ENCODE results near the gene APBB1IP.
"Not testable (repeated sequence)": the region's sequence is repeated elsewhere in the genome, so short reads cannot be mapped to it uniquely, and the experiment has no call there.

The APBB1IP gene

GRCh38 chr10:26606389-26606877 is 168.3 kb downstream of the APBB1IP start:
- not testable (repeated sequence) for H3K4me3 ChIP-seq (ENCODE audit: low read length); DNase-seq (ENCODE audit: low read depth)
- TF ChIP-seq, protein P1, sequence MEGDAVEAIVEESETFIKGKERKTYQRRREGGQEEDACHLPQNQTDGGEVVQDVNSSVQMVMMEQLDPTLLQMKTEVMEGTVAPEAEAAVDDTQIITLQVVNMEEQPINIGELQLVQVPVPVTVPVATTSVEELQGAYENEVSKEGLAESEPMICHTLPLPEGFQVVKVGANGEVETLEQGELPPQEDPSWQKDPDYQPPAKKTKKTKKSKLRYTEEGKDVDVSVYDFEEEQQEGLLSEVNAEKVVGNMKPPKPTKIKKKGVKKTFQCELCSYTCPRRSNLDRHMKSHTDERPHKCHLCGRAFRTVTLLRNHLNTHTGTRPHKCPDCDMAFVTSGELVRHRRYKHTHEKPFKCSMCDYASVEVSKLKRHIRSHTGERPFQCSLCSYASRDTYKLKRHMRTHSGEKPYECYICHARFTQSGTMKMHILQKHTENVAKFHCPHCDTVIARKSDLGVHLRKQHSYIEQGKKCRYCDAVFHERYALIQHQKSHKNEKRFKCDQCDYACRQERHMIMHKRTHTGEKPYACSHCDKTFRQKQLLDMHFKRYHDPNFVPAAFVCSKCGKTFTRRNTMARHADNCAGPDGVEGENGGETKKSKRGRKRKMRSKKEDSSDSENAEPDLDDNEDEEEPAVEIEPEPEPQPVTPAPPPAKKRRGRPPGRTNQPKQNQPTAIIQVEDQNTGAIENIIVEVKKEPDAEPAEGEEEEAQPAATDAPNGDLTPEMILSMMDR (conservative IDR thresholded peaks at IDR 0.05; ENCODE audit: low read depth, low read length), result peak; percentile 41

- TF ChIP-seq, protein P1 (conservative IDR thresholded peaks at IDR 0.05; ENCODE audit: low read depth, low read length), result no peak
- H3K4me3 ChIP-seq (ENCODE audit: low read length), result no peak overlapping the region
- no peak for DNase-seq (ENCODE audit: low read depth)
These were observed 174.2 kb downstream of the APBB1IP start for GRCh38 chr10:26612151-26612915.
